SK-N-SH (cell line): ENCODE measurements around the gene TCL1A. TPM values are rescaled to one million over a fixed set of nuclear protein-coding genes. Genes with fewer than 3 reads are reported as not detected.

ENCODE experiments used
- CTCF ChIA-PET: fragments of 300-600, 350-600 bp; formaldehyde crosslinking; extraction: SDS; loops from one replicate; lab custom pipeline; 2021; lab: Yijun Ruan, JAX
- POLR2A ChIA-PET: fragments of 350-600 bp; sonication (Branson Sonifier 250); formaldehyde crosslinking; extraction: SDS; loops from one replicate; lab custom pipeline; 2020; ENCODE audit warnings: antibody characterized with exemption, inconsistent platforms; lab: Yijun Ruan, JAX
- DNase-seq: peaks from one replicate; pipeline ENCODE4 v3.0.0; 2012
- H2AFZ ChIP-seq: fragments of 200-600 bp; sonication (generic); 2 replicates; pipeline ENCODE4 v1.8.1; 2016; ENCODE audit warnings: antibody characterized with exemption, mild to moderate bottlenecking, low read depth
- H3F3A ChIP-seq: fragments of 200-600 bp; sonication (generic); replicated peaks from 2 replicates; pipeline ENCODE3; 2016; ENCODE audit warnings: antibody characterized with exemption, mild to moderate bottlenecking; ENCODE audit not compliant: insufficient read depth
- H3K27ac ChIP-seq, 2 experiments: fragments of 200-500 bp in 1 of 2; fragments of 200-600 bp in 1 of 2; sonication (Bioruptor generic) in 1 of 2; sonication (generic), shearing (Covaris generic) in 1 of 2; 2 replicates each; pipeline versions ENCODE4 v1.5.1 to v1.6.1; 2014 to 2016; ENCODE audit warnings: low read depth in 2 of 2, inconsistent platforms in 1 of 2, low read length in 1 of 2, mild to moderate bottlenecking in 1 of 2, mixed read lengths in 1 of 2
- H3K27me3 ChIP-seq: fragments of 200-600 bp; sonication (generic), shearing (Covaris generic); 2 replicates; pipeline ENCODE4 v1.6.1; 2016; ENCODE audit warnings: mixed run types; ENCODE audit not compliant: insufficient read depth
- H3K36me3 ChIP-seq, 2 experiments: fragments of 200-500 bp in 1 of 2; fragments of 200-600 bp in 1 of 2; sonication (Bioruptor generic) in 1 of 2; sonication (generic) in 1 of 2; replicated peaks in 1 of 2; 2 replicates each; pipeline versions ENCODE3 to v1.5.1; 2014 to 2016; ENCODE audit warnings: low read length in 1 of 2, mild to moderate bottlenecking in 1 of 2; ENCODE audit not compliant: insufficient read depth in 2 of 2, control insufficient read depth in 1 of 2
- H3K4me1 ChIP-seq, 2 experiments: fragments of 200-500 bp in 1 of 2; fragments of 200-600 bp in 1 of 2; sonication (Bioruptor generic) in 1 of 2; sonication (generic), shearing (Covaris generic) in 1 of 2; 2 replicates each; pipeline versions ENCODE4 v1.5.1 to v1.6.1; 2014 to 2016; ENCODE audit warnings: low read depth in 1 of 2, low read length in 1 of 2, mixed run types in 1 of 2; ENCODE audit not compliant: insufficient read depth in 2 of 2, control insufficient read depth in 1 of 2
- H3K4me2 ChIP-seq: fragments of 200-600 bp; sonication (generic), shearing (Covaris generic); 2 replicates; pipeline ENCODE4 v1.6.1; 2017; ENCODE audit warnings: mixed run types
- H3K4me3 ChIP-seq, 2 experiments: fragments of 200-500 bp in 1 of 2; fragments of 200-600 bp in 1 of 2; sonication (Bioruptor generic) in 1 of 2; sonication (generic), shearing (Covaris generic) in 1 of 2; 2 replicates each; pipeline versions ENCODE4 v1.5.1 to v1.8.1; 2014 to 2016; ENCODE audit warnings: low read depth in 2 of 2, inconsistent platforms in 1 of 2, low read length in 1 of 2, mild to moderate bottlenecking in 1 of 2, mixed read lengths in 1 of 2, moderate library complexity in 1 of 2
- H3K79me2 ChIP-seq: fragments of 200-600 bp; sonication (generic); 2 replicates; pipeline ENCODE4 v1.8.1; 2017; ENCODE audit warnings: mild to moderate bottlenecking; ENCODE audit not compliant: insufficient read depth
- H3K9ac ChIP-seq: fragments of 200-600 bp; sonication (generic); 2 replicates; pipeline ENCODE4 v1.6.1; 2017; ENCODE audit warnings: mixed run types
- H3K9me2 ChIP-seq: fragments of 200-600 bp; sonication (generic); 2 replicates; pipeline ENCODE4 v1.6.1; 2017; ENCODE audit warnings: mixed run types
- H3K9me3 ChIP-seq: fragments of 200-600 bp; sonication (generic); 2 replicates; pipeline ENCODE4 v1.6.1; 2017; ENCODE audit warnings: mixed run types, mild to moderate bottlenecking, moderate library complexity
- H4K20me1 ChIP-seq: fragments of 200-600 bp; sonication (generic); 2 replicates; pipeline ENCODE4 v1.6.1; 2017; ENCODE audit warnings: mild to moderate bottlenecking, mixed run types; ENCODE audit not compliant: insufficient read depth
- FOSL2 ChIP-seq: IDR thresholded peaks from 2 replicates; pipeline ENCODE4 v1.4.0; 2012; ENCODE audit warnings: low read depth, mild to moderate bottlenecking, moderate library complexity, borderline replicate concordance
- FOXJ3 ChIP-seq: sonication (generic); formaldehyde crosslinking; IDR thresholded peaks from 2 replicates; pipeline ENCODE4 v1.5.1; 2020; ENCODE audit warnings: mild to moderate bottlenecking, missing genetic modification reagents
- JUND ChIP-seq: IDR thresholded peaks from 2 replicates; pipeline ENCODE4 v1.4.0; 2012
- MXI1 ChIP-seq: IDR thresholded peaks from 2 replicates; pipeline ENCODE4 v1.6.1; 2012; ENCODE audit warnings: mild to moderate bottlenecking, low read depth, low read length, improper control_type of control experiment
- NFIC ChIP-seq: IDR thresholded peaks from 2 replicates; pipeline ENCODE4 v1.4.0; 2012; ENCODE audit warnings: borderline replicate concordance
- POLR2AphosphoS5 ChIP-seq: IDR thresholded peaks from 2 replicates; pipeline ENCODE4 v1.6.1; 2012; ENCODE audit warnings: low read depth, low read length
- RAD21 ChIP-seq: IDR thresholded peaks from 2 replicates; pipeline ENCODE4 v1.6.1; 2012; ENCODE audit warnings: mild to moderate bottlenecking, low read length
- SIN3A ChIP-seq: IDR thresholded peaks from 2 replicates; pipeline ENCODE4 v1.6.1; 2012; ENCODE audit warnings: low read depth, mild to moderate bottlenecking, low read length, moderate library complexity, borderline replicate concordance
- TAF1 ChIP-seq: IDR thresholded peaks from 2 replicates; pipeline ENCODE4 v1.6.1; 2012; ENCODE audit warnings: low read depth, mild to moderate bottlenecking, low read length, moderate library complexity, borderline replicate concordance
- TEAD4 ChIP-seq: IDR thresholded peaks from 2 replicates; pipeline ENCODE4 v1.4.0; 2012; ENCODE audit warnings: mild to moderate bottlenecking, borderline replicate concordance; ENCODE audit not compliant: insufficient read depth
- WGBS: methylation state at CpG from one replicate; pipeline ENCODE4 v1.1.6; 2017; ENCODE audit warnings: low lambda C conversion rate; 5-methylcytosine and 5-hydroxymethylcytosine counted together
- polyA plus RNA-seq, 3 experiments: library from polyadenylated mRNA; depleted of rRNA; stranded (reverse); fragments of >200 nt; gene quantifications; 2 replicates each; pipeline ENCODE4 v1.2.3, GENCODE V29; 2012
- TF ChIP-seq, protein P1 (sequence below): IDR thresholded peaks from 2 replicates; pipeline ENCODE4 v1.6.1; 2012; ENCODE audit warnings: mild to moderate bottlenecking, low read depth, low read length, moderate library complexity
- TF ChIP-seq, protein P2 (sequence below): fragments of 150-350 bp; IDR thresholded peaks from 2 replicates; pipeline ENCODE4 v1.6.1; 2016; ENCODE audit warnings: mild to moderate bottlenecking, low read depth, low read length
- TF ChIP-seq, protein P3 (sequence below): fragments of 200-600 bp; sonication (generic); IDR thresholded peaks from 2 replicates; pipeline ENCODE4 v1.6.1; 2017; ENCODE audit warnings: antibody characterized with exemption, mild to moderate bottlenecking, moderate library complexity
- TF ChIP-seq, protein P4 (sequence below): IDR thresholded peaks from 2 replicates; pipeline ENCODE4 v1.4.0; 2012; ENCODE audit warnings: low read depth

TCL1A gene
- polyA plus RNA-seq, 1 of the 3 experiments (the other 2 are of a cell fraction) = not detected

DNA sequence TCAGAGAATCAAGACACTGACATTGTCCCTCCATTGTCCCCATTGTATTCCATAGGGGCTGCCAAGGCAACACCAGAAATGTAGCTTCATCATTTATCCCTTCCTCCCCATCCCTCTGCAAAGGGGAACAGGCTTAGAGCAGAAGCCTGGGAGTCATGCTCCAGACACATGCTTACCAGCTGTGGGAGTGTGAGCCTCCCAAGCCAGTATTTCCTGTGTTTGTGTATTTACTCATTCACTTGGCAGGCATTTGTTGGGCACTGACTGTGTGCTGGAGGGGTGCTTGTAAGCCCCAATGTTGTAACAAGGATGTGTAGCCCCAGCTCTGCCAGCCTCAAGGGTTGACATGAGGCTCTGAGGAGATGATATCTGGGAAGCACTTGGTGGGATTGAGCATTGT, 46.0 kb upstream of the TCL1A start (continued):
- TF ChIP-seq, protein P1, sequence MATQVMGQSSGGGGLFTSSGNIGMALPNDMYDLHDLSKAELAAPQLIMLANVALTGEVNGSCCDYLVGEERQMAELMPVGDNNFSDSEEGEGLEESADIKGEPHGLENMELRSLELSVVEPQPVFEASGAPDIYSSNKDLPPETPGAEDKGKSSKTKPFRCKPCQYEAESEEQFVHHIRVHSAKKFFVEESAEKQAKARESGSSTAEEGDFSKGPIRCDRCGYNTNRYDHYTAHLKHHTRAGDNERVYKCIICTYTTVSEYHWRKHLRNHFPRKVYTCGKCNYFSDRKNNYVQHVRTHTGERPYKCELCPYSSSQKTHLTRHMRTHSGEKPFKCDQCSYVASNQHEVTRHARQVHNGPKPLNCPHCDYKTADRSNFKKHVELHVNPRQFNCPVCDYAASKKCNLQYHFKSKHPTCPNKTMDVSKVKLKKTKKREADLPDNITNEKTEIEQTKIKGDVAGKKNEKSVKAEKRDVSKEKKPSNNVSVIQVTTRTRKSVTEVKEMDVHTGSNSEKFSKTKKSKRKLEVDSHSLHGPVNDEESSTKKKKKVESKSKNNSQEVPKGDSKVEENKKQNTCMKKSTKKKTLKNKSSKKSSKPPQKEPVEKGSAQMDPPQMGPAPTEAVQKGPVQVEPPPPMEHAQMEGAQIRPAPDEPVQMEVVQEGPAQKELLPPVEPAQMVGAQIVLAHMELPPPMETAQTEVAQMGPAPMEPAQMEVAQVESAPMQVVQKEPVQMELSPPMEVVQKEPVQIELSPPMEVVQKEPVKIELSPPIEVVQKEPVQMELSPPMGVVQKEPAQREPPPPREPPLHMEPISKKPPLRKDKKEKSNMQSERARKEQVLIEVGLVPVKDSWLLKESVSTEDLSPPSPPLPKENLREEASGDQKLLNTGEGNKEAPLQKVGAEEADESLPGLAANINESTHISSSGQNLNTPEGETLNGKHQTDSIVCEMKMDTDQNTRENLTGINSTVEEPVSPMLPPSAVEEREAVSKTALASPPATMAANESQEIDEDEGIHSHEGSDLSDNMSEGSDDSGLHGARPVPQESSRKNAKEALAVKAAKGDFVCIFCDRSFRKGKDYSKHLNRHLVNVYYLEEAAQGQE = no peak
- no peak for TF ChIP-seq JUND
- no peak for TF ChIP-seq POLR2AphosphoS5

DNA sequence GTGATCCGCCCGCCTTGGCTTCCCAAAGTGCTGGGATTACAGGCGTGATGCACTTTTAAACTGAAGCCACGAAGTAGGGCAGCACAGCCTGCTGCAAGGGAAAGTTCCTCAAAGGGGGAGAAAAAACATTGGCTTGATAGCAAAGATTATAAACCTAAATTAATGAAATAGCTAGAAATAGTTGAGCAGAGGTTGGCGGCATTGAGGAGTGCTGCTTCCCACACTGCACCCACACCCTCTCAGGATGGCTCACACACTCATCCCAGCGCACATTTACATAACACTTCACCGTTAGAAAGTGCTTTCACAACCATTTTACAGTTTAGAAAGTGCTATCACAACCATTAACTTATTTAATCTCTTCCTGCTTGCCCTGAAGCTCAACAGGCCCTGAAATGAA, 44.4 kb upstream of the TCL1A start:
- H3K27ac ChIP-seq = no peak overlapping the region
- no peaks in the 10 kb centered on the region for H3K36me3 ChIP-seq
- no peaks in the 10 kb centered on the region for H4K20me1 ChIP-seq
- POLR2A ChIA-PET = no interaction called here
- H3K9ac ChIP-seq = no peak overlapping the region
- H3K27me3 ChIP-seq = no peaks in the 10 kb centered on the region
- no peaks in the 10 kb centered on the region for H3K9me3 ChIP-seq
- no peaks in the 10 kb centered on the region for H3K79me2 ChIP-seq
- no peak for DNase-seq
- H2AFZ ChIP-seq = no peak overlapping the region
- H3F3A ChIP-seq = no peaks in the 10 kb centered on the region
- TF ChIP-seq MXI1 (no peak), FOXJ3 (CRISPR knock-in tag) (0 out of 2 replicates have a peak, but pooled peaks have one; percentile 24), NFIC (no peak), TAF1 (no peak), SIN3A (no peak), RAD21 (no peak)
- TF ChIP-seq, protein P2, sequence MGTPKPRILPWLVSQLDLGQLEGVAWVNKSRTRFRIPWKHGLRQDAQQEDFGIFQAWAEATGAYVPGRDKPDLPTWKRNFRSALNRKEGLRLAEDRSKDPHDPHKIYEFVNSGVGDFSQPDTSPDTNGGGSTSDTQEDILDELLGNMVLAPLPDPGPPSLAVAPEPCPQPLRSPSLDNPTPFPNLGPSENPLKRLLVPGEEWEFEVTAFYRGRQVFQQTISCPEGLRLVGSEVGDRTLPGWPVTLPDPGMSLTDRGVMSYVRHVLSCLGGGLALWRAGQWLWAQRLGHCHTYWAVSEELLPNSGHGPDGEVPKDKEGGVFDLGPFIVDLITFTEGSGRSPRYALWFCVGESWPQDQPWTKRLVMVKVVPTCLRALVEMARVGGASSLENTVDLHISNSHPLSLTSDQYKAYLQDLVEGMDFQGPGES = no peak
- H3K4me1 ChIP-seq = peaks cover 0 to 17% of the 10 kb centered on the region in 2 experiments; a peak in 1 of 4 replicates
- H3K4me2 ChIP-seq = no peak overlapping the region
- H3K4me3 ChIP-seq = no peak overlapping the region
- CTCF ChIA-PET = interaction anchor here (1.0 to 6.2 kb wide), 4 partner anchors 13 to 236 kb away, joined by 3 to 47 read pairs (median 4); no protein-coding TSS in a partner anchor
- no peaks in the 10 kb centered on the region for H3K9me2 ChIP-seq
- 9% methylated on average over 7 of the region's 7 CpGs for WGBS

DNA sequence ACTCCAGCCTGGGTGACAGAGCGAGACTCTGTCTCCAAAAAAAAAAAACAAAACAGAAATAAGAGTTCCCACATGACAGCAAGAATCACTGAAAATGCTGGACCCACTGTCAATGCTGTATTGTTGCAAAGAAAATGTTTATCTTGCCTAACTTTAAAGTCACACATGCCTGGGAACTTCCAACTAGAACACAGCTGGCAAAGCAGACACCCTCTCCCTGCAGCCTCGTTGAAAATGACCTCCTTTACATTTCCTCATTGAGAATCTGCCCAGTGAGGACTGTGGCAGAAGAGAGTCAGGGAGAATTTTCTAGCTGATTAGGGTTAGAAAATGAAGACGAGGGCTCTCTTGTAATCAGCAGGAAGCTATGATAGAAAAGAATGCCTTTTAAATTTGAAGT, 42.8 kb upstream of the TCL1A start:
- H3K27ac ChIP-seq = no peak overlapping the region
- CTCF ChIA-PET = interaction anchor here (6.2 kb wide), 1 partner anchor 17 kb away, joined by 47 read pairs; no protein-coding TSS in a partner anchor
- no peak overlapping the region for H3K9ac ChIP-seq
- H3F3A ChIP-seq = no peaks in the 10 kb centered on the region
- no peaks in the 10 kb centered on the region for H3K36me3 ChIP-seq
- no peak overlapping the region for H2AFZ ChIP-seq
- POLR2A ChIA-PET = no interaction called here
- WGBS = 3% methylated on average over 3 of the region's 3 CpGs
- H3K4me3 ChIP-seq = no peak overlapping the region
- peaks cover 0 to 17% of the 10 kb centered on the region in 2 experiments; a peak in 1 of 4 replicates for H3K4me1 ChIP-seq
- no peaks in the 10 kb centered on the region for H3K9me3 ChIP-seq
- no peak for DNase-seq
- H4K20me1 ChIP-seq = no peaks in the 10 kb centered on the region
- no peaks in the 10 kb centered on the region for H3K9me2 ChIP-seq
- H3K79me2 ChIP-seq = no peaks in the 10 kb centered on the region
- H3K4me2 ChIP-seq = no peak overlapping the region
- H3K27me3 ChIP-seq = no peaks in the 10 kb centered on the region
- TF ChIP-seq FOXJ3 (CRISPR knock-in tag) (no peak), FOSL2 (no peak), RAD21 (no peak), TEAD4 (no peak)
- TF ChIP-seq, protein P3, sequence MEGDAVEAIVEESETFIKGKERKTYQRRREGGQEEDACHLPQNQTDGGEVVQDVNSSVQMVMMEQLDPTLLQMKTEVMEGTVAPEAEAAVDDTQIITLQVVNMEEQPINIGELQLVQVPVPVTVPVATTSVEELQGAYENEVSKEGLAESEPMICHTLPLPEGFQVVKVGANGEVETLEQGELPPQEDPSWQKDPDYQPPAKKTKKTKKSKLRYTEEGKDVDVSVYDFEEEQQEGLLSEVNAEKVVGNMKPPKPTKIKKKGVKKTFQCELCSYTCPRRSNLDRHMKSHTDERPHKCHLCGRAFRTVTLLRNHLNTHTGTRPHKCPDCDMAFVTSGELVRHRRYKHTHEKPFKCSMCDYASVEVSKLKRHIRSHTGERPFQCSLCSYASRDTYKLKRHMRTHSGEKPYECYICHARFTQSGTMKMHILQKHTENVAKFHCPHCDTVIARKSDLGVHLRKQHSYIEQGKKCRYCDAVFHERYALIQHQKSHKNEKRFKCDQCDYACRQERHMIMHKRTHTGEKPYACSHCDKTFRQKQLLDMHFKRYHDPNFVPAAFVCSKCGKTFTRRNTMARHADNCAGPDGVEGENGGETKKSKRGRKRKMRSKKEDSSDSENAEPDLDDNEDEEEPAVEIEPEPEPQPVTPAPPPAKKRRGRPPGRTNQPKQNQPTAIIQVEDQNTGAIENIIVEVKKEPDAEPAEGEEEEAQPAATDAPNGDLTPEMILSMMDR = no peak
- TF ChIP-seq, protein P4, sequence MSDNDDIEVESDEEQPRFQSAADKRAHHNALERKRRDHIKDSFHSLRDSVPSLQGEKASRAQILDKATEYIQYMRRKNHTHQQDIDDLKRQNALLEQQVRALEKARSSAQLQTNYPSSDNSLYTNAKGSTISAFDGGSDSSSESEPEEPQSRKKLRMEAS = no peak
